ENCODE results near the gene ZNF467. TPM values are rescaled to one million over a fixed set of nuclear protein-coding genes. Genes with fewer than 3 reads are reported as not detected.

The ZNF467 gene
- total and polyA plus RNA-seq, 9 donors = 2.3 to 23.7 (median 11.4) TPM

GRCh38 chr7:149768931-149769330, 4.5 kb downstream of the ZNF467 start:
- Histone ChIP-seq H3K9me3 (peaks cover 0 to 4% of the 10 kb centered on the region in 2 donors), H3K27ac (no peak overlapping the region), H3K4me3 (no peak overlapping the region), H3K27me3 (no peaks in the 10 kb centered on the region), H3K4me1 (ENCODE audit: insufficient read depth) (peaks cover 5% of the 10 kb centered on the region), H3K36me3 (no peaks in the 10 kb centered on the region)
- intact Hi-C loops (cut with DNase I) = no loop called here
- TF ChIP-seq CTCF (IDR thresholded peaks at IDR 0.05) (no peak), EP300 (IDR thresholded peaks at IDR 0.05) (no peak), POLR2A (IDR thresholded peaks at IDR 0.05) (no peak)
- 86 to 91% (median 90%) methylated on average over 7 of the region's 7 CpGs for WGBS, 3 donors
- no peak for DNase-seq

GRCh38 chr7:149767068-149767467, 6.3 kb downstream of the ZNF467 start:
- Histone ChIP-seq H3K27ac (no peak overlapping the region), H3K4me3 (no peak overlapping the region), H3K9me3 (peaks cover 0 to 4% of the 10 kb centered on the region in 2 donors), H3K27me3 (no peaks in the 10 kb centered on the region), H3K4me1 (ENCODE audit: insufficient read depth) (peaks cover 5% of the 10 kb centered on the region), H3K36me3 (no peaks in the 10 kb centered on the region)
- no peak for DNase-seq
- intact Hi-C loops (cut with DNase I) = no loop called here
- WGBS, 3 donors = 85 to 92% (median 89%) methylated on average over 8 of the region's 8 CpGs
- TF ChIP-seq POLR2A (IDR thresholded peaks at IDR 0.05) (no peak), EP300 (IDR thresholded peaks at IDR 0.05) (no peak), CTCF (IDR thresholded peaks at IDR 0.05) (no peak)

GRCh38 chr7:149766135-149766675, 7.2 kb downstream of the ZNF467 start:
- intact Hi-C loops (cut with DNase I) = no loop called here
- no peaks in the 10 kb centered on the region for H3K36me3 ChIP-seq
- 61 to 75% (median 71%) methylated on average over 18 of the region's 18 CpGs for WGBS, 3 donors

DNA sequence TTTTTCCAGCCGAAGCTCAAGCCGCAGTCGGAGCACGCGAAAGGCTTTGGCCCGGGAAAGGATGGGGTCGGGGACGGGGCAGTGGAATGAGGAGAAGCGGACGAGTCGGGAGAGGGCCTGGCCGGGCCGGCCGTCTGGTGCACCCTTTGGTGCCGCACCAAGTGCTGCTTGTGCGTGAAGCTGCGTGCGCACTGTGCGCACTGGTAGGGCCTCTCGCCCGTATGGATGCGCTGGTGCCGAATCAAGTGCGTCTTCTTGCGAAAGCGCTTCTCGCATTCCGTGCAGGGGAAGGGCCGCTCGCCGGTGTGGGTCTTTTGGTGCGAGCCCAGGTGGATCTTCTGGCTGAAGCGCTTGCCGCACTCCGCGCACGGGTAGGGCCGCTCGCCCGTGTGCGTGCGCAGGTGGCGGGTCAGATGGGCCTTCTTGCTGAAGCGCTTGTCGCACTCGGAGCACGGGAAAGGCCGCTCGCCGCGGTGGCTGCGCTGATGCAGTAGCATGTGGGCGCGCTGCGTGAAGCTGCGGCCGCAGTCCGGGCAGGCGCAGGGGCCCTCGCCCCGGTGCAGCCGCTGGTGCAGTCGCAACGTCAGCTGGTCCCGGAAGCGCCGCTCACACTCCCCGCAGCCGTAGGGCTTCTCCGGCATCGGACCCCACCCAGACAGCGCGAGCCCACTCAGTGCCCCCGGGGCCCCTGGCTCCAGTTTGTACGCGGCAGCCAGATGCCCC, 7.8 kb downstream of the ZNF467 start:
- H3K4me3 ChIP-seq = no peak overlapping the region
- intact Hi-C loops (cut with DNase I) = no loop called here
- WGBS, 3 donors = 56 to 81% (median 59%) methylated on average over 76 of the region's 76 CpGs
- no peaks in the 10 kb centered on the region for H3K4me1 ChIP-seq (ENCODE audit: insufficient read depth)
- TF ChIP-seq EP300 (IDR thresholded peaks at IDR 0.05) (no peak), CTCF (IDR thresholded peaks at IDR 0.05) (no peak), POLR2A (IDR thresholded peaks at IDR 0.05) (no peak)
- H3K27ac ChIP-seq = no peak overlapping the region
- peaks cover 0 to 4% of the 10 kb centered on the region in 2 donors for H3K9me3 ChIP-seq
- no peak for DNase-seq
- H3K27me3 ChIP-seq = no peaks in the 10 kb centered on the region
- no peaks in the 10 kb centered on the region for H3K36me3 ChIP-seq

More at GRCh38 chr7:149766135-149766675, 7.2 kb downstream of the ZNF467 start:
- Histone ChIP-seq H3K27ac (no peak overlapping the region), H3K4me3 (no peak overlapping the region), H3K9me3 (peaks cover 0 to 4% of the 10 kb centered on the region in 2 donors), H3K4me1 (ENCODE audit: insufficient read depth) (peaks cover 3% of the 10 kb centered on the region), H3K27me3 (no peaks in the 10 kb centered on the region)
- no peak for TF ChIP-seq POLR2A (IDR thresholded peaks at IDR 0.05)
- no peak for TF ChIP-seq EP300 (IDR thresholded peaks at IDR 0.05)
- TF ChIP-seq CTCF (IDR thresholded peaks at IDR 0.05) = no peak
- no peak for DNase-seq

All from ovary (tissue), 9 donors.